Measurements from ENCODE around the gene PAK5. TPM values are rescaled to one million over a fixed set of nuclear protein-coding genes. Genes with fewer than 3 reads are reported as not detected.

The PAK5 gene
- total RNA-seq, 1 experiment from 2014 or later = not detected

- ATAC-seq (peak; percentile 73), DNase-seq (ENCODE audit: low read depth, low spot score) (no peak)
- peaks cover 10% of the 10 kb centered on the region for H3K27me3 ChIP-seq (ENCODE audit: control insufficient read depth, insufficient read depth, low read length)
- H3K9me3 ChIP-seq (ENCODE audit: control insufficient read depth, insufficient read depth, low read depth, low read length) = no peaks in the 10 kb centered on the region
- ChIA-PET CTCF (no interaction called here), POLR2A (no interaction called here)
- in situ Hi-C loops (cut with HindIII; ENCODE audit: low pct_unique_long_range_greater_than_20kb, low sequenced_read_pairs) = no loop called here
- H3K4me1 ChIP-seq (ENCODE audit: control insufficient read depth, insufficient read depth, low read length) = no peaks in the 10 kb centered on the region; the same call in 1 of the 2 replicates
- no peaks in the 10 kb centered on the region for H3K36me3 ChIP-seq (ENCODE audit: control insufficient read depth, insufficient read depth, low read length)
- H3K4me3 ChIP-seq (ENCODE audit: low read depth in 2 of 2, low read length in 2 of 2) = 0 out of 4 replicates have a peak overlapping the region, but pooled peaks of 1 of the 2 experiments have one; percentile 2
- intact Hi-C loops (cut with micrococcal nuclease; ENCODE audit: unreplicated experiment) = no loop called here
- BruUV-seq (replicated peaks) = no TSS peak
- H3K27ac ChIP-seq (ENCODE audit: low read length) = no peak overlapping the region
- TF ChIP-seq SIN3A (IDR thresholded peaks at IDR 0.05; ENCODE audit: borderline replicate concordance, insufficient read depth, low read depth, low read length) (no peak), TCF7L2 (IDR thresholded peaks at IDR 0.05; ENCODE audit: low read depth, low read length) (no peak), REST (IDR thresholded peaks at IDR 0.05; ENCODE audit: insufficient read depth in 1 of 2, low read depth in 2 of 2, low read length in 1 of 2) (no peak)
Measured at GRCh38 chr20:9507544-9508239, 331.2 kb downstream of the PAK5 start.

- intact Hi-C loops (cut with micrococcal nuclease; ENCODE audit: unreplicated experiment) = no loop called here
- H3K36me3 ChIP-seq (ENCODE audit: control insufficient read depth, insufficient read depth, low read length) = no peaks in the 10 kb centered on the region
- H3K27me3 ChIP-seq (ENCODE audit: control insufficient read depth, insufficient read depth, low read length) = peaks cover 7% of the 10 kb centered on the region; the same call in 1 of the 2 replicates
- H3K27ac ChIP-seq (ENCODE audit: low read length) = no peak overlapping the region
- H3K9me3 ChIP-seq (ENCODE audit: control insufficient read depth, insufficient read depth, low read depth, low read length) = no peaks in the 10 kb centered on the region
- DNase-seq (ENCODE audit: low read depth, low spot score) (no peak), ATAC-seq (no peak)
- no peak for TF ChIP-seq POLR2AphosphoS5 (IDR thresholded peaks at IDR 0.05; ENCODE audit: low read depth, low read length)
- TF ChIP-seq REST (IDR thresholded peaks at IDR 0.05; ENCODE audit: insufficient read depth in 1 of 2, low read depth in 2 of 2, low read length in 1 of 2) = no peak
- TF ChIP-seq CTCF (IDR thresholded peaks at IDR 0.05) = no peak
- TF ChIP-seq TCF7L2 (IDR thresholded peaks at IDR 0.05; ENCODE audit: low read depth, low read length) = no peak
- no peak for TF ChIP-seq SIN3A (IDR thresholded peaks at IDR 0.05; ENCODE audit: borderline replicate concordance, insufficient read depth, low read depth, low read length)
- ChIA-PET CTCF (no interaction called here), POLR2A (no interaction called here)
- no peaks in the 10 kb centered on the region; the same call in 1 of the 2 replicates for H3K4me1 ChIP-seq (ENCODE audit: control insufficient read depth, insufficient read depth, low read length)
- in situ Hi-C loops (cut with HindIII; ENCODE audit: low pct_unique_long_range_greater_than_20kb, low sequenced_read_pairs) = no loop called here
- H3K4me3 ChIP-seq (ENCODE audit: low read depth in 2 of 2, low read length in 2 of 2) = no peak overlapping the region
- no TSS peak for BruUV-seq (replicated peaks)
Measured at GRCh38 chr20:9506964-9507369, 331.9 kb downstream of the PAK5 start.

Data from Panc1 (cell line).